ENCODE data around the gene RBBP6. TPM values are rescaled to one million over a fixed set of nuclear protein-coding genes. Genes with fewer than 3 reads are reported as not detected.
"Not testable (repeated sequence)": the region's sequence is repeated elsewhere in the genome, so short reads cannot be mapped to it uniquely, and the experiment has no call there.

Gene RBBP6
- total RNA-seq, 1 donor = 30.7 TPM

DNA sequence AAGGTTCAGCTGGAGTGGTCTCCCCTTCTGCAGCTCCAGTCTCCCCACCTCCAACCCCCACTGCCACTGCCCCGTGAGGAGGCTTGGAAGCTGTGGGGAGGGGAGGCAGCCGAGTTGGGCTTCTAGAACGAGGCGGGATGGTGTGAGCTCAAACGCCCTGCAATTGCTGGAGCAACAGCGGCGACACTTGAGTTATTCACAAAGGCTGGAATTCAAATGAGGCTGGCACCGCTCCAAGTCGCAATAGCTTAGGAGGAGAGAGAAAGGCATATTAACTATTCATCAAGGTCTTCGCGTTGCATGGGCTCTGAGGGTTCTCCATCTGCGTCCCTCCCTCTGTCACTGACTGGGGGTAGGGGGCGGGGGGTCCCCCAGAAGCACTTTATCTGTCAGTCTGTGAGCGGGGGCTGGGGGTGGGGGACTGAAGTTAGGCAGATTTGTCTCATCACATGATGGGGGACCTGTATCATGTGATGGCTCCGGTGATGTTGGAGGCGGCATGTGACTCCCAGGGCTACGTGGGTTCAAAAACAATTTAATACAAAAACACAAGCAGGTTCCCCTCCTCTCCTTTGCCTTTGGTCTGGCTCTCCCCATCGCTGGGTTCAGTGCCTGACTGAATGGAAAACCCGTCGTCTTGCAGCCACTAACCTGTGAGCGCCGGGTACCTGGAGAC lies 70.5 kb downstream of the RBBP6 start:
- peak; percentile 68 for DNase-seq (ENCODE audit: low read depth)
- H3K4me3 ChIP-seq (ENCODE audit: low read depth, low read length) = no peak overlapping the region
- TF ChIP-seq, protein P1, sequence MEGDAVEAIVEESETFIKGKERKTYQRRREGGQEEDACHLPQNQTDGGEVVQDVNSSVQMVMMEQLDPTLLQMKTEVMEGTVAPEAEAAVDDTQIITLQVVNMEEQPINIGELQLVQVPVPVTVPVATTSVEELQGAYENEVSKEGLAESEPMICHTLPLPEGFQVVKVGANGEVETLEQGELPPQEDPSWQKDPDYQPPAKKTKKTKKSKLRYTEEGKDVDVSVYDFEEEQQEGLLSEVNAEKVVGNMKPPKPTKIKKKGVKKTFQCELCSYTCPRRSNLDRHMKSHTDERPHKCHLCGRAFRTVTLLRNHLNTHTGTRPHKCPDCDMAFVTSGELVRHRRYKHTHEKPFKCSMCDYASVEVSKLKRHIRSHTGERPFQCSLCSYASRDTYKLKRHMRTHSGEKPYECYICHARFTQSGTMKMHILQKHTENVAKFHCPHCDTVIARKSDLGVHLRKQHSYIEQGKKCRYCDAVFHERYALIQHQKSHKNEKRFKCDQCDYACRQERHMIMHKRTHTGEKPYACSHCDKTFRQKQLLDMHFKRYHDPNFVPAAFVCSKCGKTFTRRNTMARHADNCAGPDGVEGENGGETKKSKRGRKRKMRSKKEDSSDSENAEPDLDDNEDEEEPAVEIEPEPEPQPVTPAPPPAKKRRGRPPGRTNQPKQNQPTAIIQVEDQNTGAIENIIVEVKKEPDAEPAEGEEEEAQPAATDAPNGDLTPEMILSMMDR (IDR thresholded peaks at IDR 0.05; ENCODE audit: insufficient read depth, low read length) = no peak

GRCh38 chr16:24610416-24610755 lies 71.0 kb downstream of the RBBP6 start:
- no peak overlapping the region for H3K4me3 ChIP-seq (ENCODE audit: low read depth, low read length)
- TF ChIP-seq, protein P1 (IDR thresholded peaks at IDR 0.05; ENCODE audit: insufficient read depth, low read length) = no peak
- DNase-seq (ENCODE audit: low read depth) = peak; percentile 17

DNA sequence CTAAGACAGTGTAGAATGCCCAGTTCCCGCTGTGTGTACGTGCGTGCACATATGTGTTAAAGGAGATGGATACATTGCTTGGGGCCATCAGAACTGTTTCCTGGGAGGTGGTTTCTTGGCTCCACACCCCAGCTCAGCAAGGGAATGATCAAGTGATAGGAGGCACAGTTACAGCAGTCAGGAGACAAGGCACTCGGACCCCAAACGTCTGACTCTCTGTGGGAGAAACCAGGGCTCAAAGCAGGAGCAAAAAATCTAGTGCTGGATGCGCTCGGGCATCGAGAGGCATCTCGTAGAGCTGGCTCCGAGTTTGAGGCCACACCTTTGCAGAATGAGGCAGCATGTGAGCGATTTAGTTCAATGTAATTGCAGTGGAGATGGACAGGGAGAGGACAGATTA lies 71.9 kb downstream of the RBBP6 start:
- TF ChIP-seq, protein P1 (IDR thresholded peaks at IDR 0.05; ENCODE audit: insufficient read depth, low read length) = no peak
- no peak overlapping the region for H3K4me3 ChIP-seq (ENCODE audit: low read depth, low read length)
- DNase-seq (ENCODE audit: low read depth) = no peak

- DNase-seq (ENCODE audit: low read depth) = no peak
- no peak overlapping the region for H3K4me3 ChIP-seq (ENCODE audit: low read depth, low read length)
- TF ChIP-seq, protein P1 (IDR thresholded peaks at IDR 0.05; ENCODE audit: insufficient read depth, low read length) = no peak
Observed at GRCh38 chr16:24612656-24613055, 73.3 kb downstream of the RBBP6 start.

DNA sequence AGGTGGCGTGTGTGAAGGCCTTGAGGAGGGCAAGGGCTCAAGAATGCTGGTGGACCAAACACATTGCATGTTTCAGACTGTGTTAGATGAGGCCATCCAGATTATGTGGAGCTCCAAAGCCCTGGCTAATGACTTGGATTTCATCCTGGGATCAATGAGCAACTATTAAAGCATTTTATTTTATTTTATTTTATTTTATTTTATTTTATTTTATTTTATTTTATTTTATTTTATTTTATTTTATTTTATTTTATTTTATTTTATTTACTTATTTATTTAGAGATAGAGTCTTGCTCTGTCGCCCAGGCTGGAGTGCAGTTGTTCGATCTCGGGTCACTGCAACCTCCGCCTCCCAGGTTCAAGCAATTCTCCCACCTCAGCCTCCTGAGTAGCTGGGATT lies 73.9 kb downstream of the RBBP6 start:
- H3K4me3 ChIP-seq (ENCODE audit: low read depth, low read length); DNase-seq (ENCODE audit: low read depth): not testable (repeated sequence)

- H3K4me3 ChIP-seq (ENCODE audit: low read depth, low read length) = no peak overlapping the region
- DNase-seq (ENCODE audit: low read depth) = no peak
- TF ChIP-seq, protein P1 (IDR thresholded peaks at IDR 0.05; ENCODE audit: insufficient read depth, low read length) = no peak
Observed at GRCh38 chr16:24617502-24617901, 78.1 kb downstream of the RBBP6 start.

Other genes starting within 250 kb of the RBBP6 start
- gene TNRC6A, start 190.1 kb downstream of the RBBP6 start, total RNA-seq (ENCODE audit: low replicate concordance) = 29.0 and 32.2 TPM in 2 replicates